ENCODE measurements around the gene UCHL5.

DNA sequence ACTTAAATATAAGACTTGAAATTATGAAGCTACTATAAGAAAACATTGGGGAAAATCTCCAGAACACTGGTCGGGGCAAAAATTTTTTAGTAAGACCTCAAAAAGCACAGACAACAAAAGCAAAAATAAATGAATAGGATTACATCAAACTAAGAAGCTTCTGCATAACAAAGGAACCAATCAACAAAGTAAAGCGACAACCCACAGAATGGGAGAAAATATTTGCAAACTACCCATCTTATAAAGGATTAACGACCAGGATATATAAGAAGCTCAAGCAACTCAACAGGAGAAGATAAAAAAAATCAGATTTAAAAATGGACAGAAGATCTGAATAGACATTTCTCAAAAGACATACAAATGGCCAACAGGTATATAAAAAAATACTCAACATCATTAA, 19.1 kb downstream of the UCHL5 start:
- no peak for TF ChIP-seq POLR2A (IDR thresholded peaks at IDR 0.05)
- TF ChIP-seq EP300 (IDR thresholded peaks at IDR 0.05), result no peak
- TF ChIP-seq, protein P1, sequence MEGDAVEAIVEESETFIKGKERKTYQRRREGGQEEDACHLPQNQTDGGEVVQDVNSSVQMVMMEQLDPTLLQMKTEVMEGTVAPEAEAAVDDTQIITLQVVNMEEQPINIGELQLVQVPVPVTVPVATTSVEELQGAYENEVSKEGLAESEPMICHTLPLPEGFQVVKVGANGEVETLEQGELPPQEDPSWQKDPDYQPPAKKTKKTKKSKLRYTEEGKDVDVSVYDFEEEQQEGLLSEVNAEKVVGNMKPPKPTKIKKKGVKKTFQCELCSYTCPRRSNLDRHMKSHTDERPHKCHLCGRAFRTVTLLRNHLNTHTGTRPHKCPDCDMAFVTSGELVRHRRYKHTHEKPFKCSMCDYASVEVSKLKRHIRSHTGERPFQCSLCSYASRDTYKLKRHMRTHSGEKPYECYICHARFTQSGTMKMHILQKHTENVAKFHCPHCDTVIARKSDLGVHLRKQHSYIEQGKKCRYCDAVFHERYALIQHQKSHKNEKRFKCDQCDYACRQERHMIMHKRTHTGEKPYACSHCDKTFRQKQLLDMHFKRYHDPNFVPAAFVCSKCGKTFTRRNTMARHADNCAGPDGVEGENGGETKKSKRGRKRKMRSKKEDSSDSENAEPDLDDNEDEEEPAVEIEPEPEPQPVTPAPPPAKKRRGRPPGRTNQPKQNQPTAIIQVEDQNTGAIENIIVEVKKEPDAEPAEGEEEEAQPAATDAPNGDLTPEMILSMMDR (IDR thresholded peaks at IDR 0.05), result no peak
- TF ChIP-seq POLR2AphosphoS5 (IDR thresholded peaks at IDR 0.05), result no peak
